ENCODE measurements around the gene CD300A. TPM values are rescaled to one million over a fixed set of nuclear protein-coding genes. Genes with fewer than 3 reads are reported as not detected.

Gene CD300A
- total RNA-seq, 4 donors from 2014 or later: 1.4 to 2.5 TPM; not detected in 2

DNA sequence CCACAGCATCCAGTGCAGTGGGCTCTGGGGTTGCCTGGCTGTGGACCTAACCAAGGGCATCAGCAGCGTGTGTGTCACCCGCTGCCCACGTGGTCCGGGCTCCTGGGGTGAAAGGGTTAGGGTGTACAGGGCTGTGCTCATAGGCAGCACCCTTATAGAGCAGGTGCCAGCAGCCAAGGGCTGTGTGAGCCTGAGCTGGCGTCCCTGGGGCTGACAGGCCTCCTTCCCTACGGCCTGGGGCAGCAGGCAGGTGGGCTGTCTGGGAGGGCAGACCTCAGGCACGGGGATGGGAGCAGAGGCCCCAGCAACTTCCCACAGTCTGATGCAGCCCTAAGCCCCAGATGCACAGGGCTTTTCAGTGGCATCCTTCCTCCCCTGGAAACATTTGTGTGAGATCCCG is 13.9 kb downstream of the CD300A start:
- DNase-seq (no peak), ATAC-seq (no peak)
- Histone ChIP-seq H3K36me3 (no peaks in the 10 kb centered on the region), H3K4me1 (peaks cover 0 to 9% of the 10 kb centered on the region in 2 donors), H3K9me3 (no peaks in the 10 kb centered on the region), H3K4me3 (no peak overlapping the region), H3K27me3 (no peaks in the 10 kb centered on the region), H3K27ac (no peak overlapping the region)
- TF ChIP-seq POLR2A (IDR thresholded peaks at IDR 0.05): no peak
- TF ChIP-seq, protein P1, sequence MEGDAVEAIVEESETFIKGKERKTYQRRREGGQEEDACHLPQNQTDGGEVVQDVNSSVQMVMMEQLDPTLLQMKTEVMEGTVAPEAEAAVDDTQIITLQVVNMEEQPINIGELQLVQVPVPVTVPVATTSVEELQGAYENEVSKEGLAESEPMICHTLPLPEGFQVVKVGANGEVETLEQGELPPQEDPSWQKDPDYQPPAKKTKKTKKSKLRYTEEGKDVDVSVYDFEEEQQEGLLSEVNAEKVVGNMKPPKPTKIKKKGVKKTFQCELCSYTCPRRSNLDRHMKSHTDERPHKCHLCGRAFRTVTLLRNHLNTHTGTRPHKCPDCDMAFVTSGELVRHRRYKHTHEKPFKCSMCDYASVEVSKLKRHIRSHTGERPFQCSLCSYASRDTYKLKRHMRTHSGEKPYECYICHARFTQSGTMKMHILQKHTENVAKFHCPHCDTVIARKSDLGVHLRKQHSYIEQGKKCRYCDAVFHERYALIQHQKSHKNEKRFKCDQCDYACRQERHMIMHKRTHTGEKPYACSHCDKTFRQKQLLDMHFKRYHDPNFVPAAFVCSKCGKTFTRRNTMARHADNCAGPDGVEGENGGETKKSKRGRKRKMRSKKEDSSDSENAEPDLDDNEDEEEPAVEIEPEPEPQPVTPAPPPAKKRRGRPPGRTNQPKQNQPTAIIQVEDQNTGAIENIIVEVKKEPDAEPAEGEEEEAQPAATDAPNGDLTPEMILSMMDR (IDR thresholded peaks at IDR 0.05 in 4 of 5, conservative IDR thresholded peaks at IDR 0.05 in 1 of 5): no peak
- intact Hi-C loops (cut with DNase I; ENCODE audit: low total_unique reads): no loop called here
- in situ Hi-C loops (cut with MboI; ENCODE audit: low sequenced_read_pairs in 4 of 4): loop anchor here in 1 of 4 donors (25.0 kb wide), 1 partner anchor 268 kb away; the partner anchor contains the start of genes RPL38 and TTYH2

DNA sequence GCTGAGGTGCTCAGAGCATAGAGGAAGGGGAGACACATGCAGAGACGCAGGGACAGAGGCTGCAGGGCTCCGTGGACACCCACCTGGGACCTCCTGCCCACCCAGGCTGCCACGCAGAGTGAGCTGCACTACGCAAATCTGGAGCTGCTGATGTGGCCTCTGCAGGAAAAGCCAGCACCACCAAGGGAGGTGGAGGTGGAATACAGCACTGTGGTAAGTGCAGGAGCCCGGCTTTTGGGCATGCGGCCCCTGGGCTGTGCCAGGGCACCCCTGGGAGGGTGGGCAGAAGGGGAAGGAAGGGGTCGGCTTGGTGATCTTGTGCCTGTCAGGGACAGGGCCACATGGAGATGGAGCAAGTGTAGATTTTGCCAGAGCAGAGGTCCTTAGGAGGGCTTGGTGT is 15.2 kb downstream of the CD300A start:
- ATAC-seq: no peak

DNA sequence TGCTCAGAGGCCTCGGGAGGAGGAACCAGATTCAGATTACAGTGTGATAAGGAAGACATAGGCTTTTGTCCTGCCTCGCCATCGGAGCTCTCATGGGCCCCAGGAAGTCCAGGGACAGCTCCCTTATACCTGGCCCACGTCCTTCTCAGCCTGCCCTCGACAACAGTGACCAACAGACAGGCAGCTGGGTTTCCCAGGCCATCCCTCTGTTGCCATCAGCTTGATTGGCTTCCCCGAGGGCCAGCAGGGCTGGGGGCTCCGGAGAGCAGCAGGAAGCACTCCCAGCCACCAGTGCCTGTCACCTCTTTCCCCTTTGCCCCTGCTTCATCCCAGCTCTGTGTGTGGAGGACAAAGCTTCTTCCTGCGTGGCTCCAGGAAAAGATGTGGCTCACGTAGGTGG is 17.6 kb downstream of the CD300A start:
- no peak for ATAC-seq
- H3K36me3 ChIP-seq: no peaks in the 10 kb centered on the region
- H3K9me3 ChIP-seq: no peaks in the 10 kb centered on the region
- H3K27ac ChIP-seq: peak overlapping the region in 1 of 4 donors; percentile 80
- H3K4me3 ChIP-seq: no peak overlapping the region
- in situ Hi-C loops (cut with MboI; ENCODE audit: low sequenced_read_pairs in 4 of 4): loop anchor here in 1 of 4 donors (25.0 kb wide), 1 partner anchor 272 kb away; the partner anchor contains the start of genes RPL38 and TTYH2
- no peak for DNase-seq
- intact Hi-C loops (cut with DNase I; ENCODE audit: low total_unique reads): no loop called here
- TF ChIP-seq, protein P1 (IDR thresholded peaks at IDR 0.05 in 4 of 5, conservative IDR thresholded peaks at IDR 0.05 in 1 of 5): no peak
- TF ChIP-seq POLR2A (IDR thresholded peaks at IDR 0.05): no peak
- H3K27me3 ChIP-seq: no peaks in the 10 kb centered on the region
- peaks cover 13 to 14% of the 10 kb centered on the region in 2 donors for H3K4me1 ChIP-seq

More for the DNA sequence above, 15.2 kb downstream of the CD300A start:
- no peak for DNase-seq
- no peak overlapping the region for H3K4me3 ChIP-seq
- H3K36me3 ChIP-seq: no peaks in the 10 kb centered on the region
- in situ Hi-C loops (cut with MboI; ENCODE audit: low sequenced_read_pairs in 4 of 4) (loop anchor here in 1 of 4 donors (25.0 kb wide), 1 partner anchor 269 kb away; the partner anchor contains the start of genes RPL38 and TTYH2), intact Hi-C loops (cut with DNase I; ENCODE audit: low total_unique reads) (no loop called here)
- TF ChIP-seq, protein P1 (IDR thresholded peaks at IDR 0.05 in 4 of 5, conservative IDR thresholded peaks at IDR 0.05 in 1 of 5): no peak
- no peak for TF ChIP-seq POLR2A (IDR thresholded peaks at IDR 0.05)
- no peaks in the 10 kb centered on the region for H3K27me3 ChIP-seq
- peaks cover 10 to 14% of the 10 kb centered on the region in 2 donors for H3K4me1 ChIP-seq
- H3K27ac ChIP-seq: no peak overlapping the region
- H3K9me3 ChIP-seq: no peaks in the 10 kb centered on the region

DNA sequence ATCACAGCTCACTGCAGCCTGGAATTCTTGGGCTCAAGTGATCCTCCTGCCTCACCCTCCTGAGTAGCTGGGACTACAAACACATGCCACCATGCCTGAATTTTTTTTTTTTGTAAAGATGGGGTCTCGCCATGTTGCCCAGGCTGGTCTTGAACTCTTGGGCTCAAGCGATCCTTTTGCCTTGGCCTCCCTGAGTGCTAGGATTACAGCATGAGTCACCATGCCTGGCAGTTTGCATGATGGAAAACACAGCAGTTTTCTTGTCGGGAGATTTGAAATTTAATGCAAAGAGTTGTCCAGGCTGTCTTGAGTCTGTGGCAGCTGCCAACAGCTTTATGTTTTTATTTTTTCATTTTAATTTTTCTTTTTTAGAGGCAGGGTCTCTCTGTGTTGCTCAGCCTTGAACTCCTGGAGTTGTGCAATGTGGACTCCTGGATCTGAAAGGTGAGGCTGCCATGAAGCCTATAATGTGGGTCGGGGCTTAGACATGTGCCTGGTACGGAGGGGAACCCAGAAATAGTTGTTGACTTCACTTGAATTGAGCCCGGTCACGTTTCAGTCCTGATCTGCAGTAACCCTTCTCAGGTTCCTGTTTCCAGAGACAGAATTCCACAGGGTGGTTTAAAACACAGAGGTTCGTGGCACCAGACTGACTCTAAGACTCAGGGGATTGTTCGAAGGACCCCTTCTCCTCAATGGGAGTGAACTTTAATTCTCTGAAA is 18.7 kb downstream of the CD300A start:
- TF ChIP-seq POLR2A (IDR thresholded peaks at IDR 0.05): no peak
- TF ChIP-seq, protein P1 (IDR thresholded peaks at IDR 0.05 in 4 of 5, conservative IDR thresholded peaks at IDR 0.05 in 1 of 5): no peak
- in situ Hi-C loops (cut with MboI; ENCODE audit: low sequenced_read_pairs in 4 of 4): loop anchor here in 1 of 4 donors (25.0 kb wide), 1 partner anchor 273 kb away; the partner anchor contains the start of genes RPL38 and TTYH2
- intact Hi-C loops (cut with DNase I; ENCODE audit: low total_unique reads): no loop called here

More for the DNA sequence above, 18.7 kb downstream of the CD300A start:
- DNase-seq: peak; percentile 44 to 59
- no peaks in the 10 kb centered on the region for H3K36me3 ChIP-seq
- no peaks in the 10 kb centered on the region for H3K9me3 ChIP-seq
- H3K27ac ChIP-seq: peak overlapping the region; percentile 78 to 80 (median 79)
- ATAC-seq: peak; percentile 95
- peaks cover 13 to 14% of the 10 kb centered on the region in 2 donors for H3K4me1 ChIP-seq
- H3K27me3 ChIP-seq: no peaks in the 10 kb centered on the region
- no peak overlapping the region for H3K4me3 ChIP-seq
